Body of pancreas (tissue), 4 donors: ENCODE results near the gene RPRD1A. TPM values are rescaled to one million over a fixed set of nuclear protein-coding genes. Genes with fewer than 3 reads are reported as not detected.
"Not testable (repeated sequence)": the region's sequence is repeated elsewhere in the genome, so short reads cannot be mapped to it uniquely, and the experiment has no call there.

Experiments
- ATAC-seq: fragments of 150-250 bp; one replicate; pipeline ENCODE4 v1.9.1; 2016
- DNase-seq, 4 donors: peaks; one replicate each; pipeline ENCODE4 v3.0.0-alpha.2; 2019
- H3K27ac ChIP-seq, 4 donors: fragments of 200-600 bp; sonication (generic); 1 replicate in 3 of 4; 2 replicates in 1 of 4; pipeline versions ENCODE4 v1.5.1 to v1.6.1; 2016 to 2019; ENCODE audit warnings: mild to moderate bottlenecking in 1 of 4, mixed read lengths in 1 of 4, moderate library complexity in 1 of 4
- H3K27me3 ChIP-seq, 2 donors: fragments of 200-600 bp; sonication (generic); one replicate each; pipeline ENCODE4 v1.6.0; 2016; ENCODE audit warnings: mild to moderate bottlenecking in 1 of 2
- H3K36me3 ChIP-seq, 2 donors: fragments of 200-600 bp; sonication (generic); replicated peaks in 1 of 2; 2 replicates each; pipeline ENCODE4 v1.5.1; 2016; ENCODE audit warnings: low read depth in 2 of 2; ENCODE audit not compliant: insufficient read depth in 1 of 2
- H3K4me1 ChIP-seq: fragments of 200-600 bp; sonication (generic); one replicate; pipeline ENCODE4 v1.6.0; 2016
- H3K4me3 ChIP-seq, 2 donors: fragments of 200-600 bp; sonication (generic); 1 replicate in 1 of 2; 2 replicates in 1 of 2; pipeline ENCODE4 v1.5.1; 2016 to 2019
- H3K9me3 ChIP-seq, 3 donors: fragments of 200-600 bp; sonication (generic); 1 replicate in 2 of 3; 2 replicates in 1 of 3; pipeline ENCODE4 v1.5.1; 2016
- CTCF ChIP-seq, 7 experiments: fragments of 450-650 bp in 4 of 7; fragments of 200-600 bp in 3 of 7; sonication (generic) in 3 of 7; IDR thresholded peaks; one replicate each; pipeline ENCODE4 v1.5.1; 2016 to 2019; ENCODE audit warnings: antibody characterized with exemption in 7 of 7
- POLR2A ChIP-seq, 3 donors: fragments of 450-650 bp; IDR thresholded peaks; one replicate each; pipeline ENCODE4 v1.6.1; 2016; ENCODE audit warnings: antibody characterized with exemption in 3 of 3, mild to moderate bottlenecking in 2 of 3
- WGBS, 2 donors: methylation state at CpG; one replicate each; pipeline ENCODE4 v1.1.5; 2017; 5-methylcytosine and 5-hydroxymethylcytosine counted together
- intact Hi-C: fragments of 100-400 bp; cut with DNase I; formaldehyde crosslinking; loops from one replicate; pipeline ENCODE4 v1.15.1; 2023
- total RNA-seq, 2 donors: library from RNA; depleted of rRNA; stranded (reverse); fragments of >200 nt; gene quantifications; one replicate each; pipeline ENCODE4 v1.1.0, GENCODE V29; 2016

The RPRD1A gene
- total RNA-seq, 2 donors from 2014 or later: 36.3 to 66.6 TPM

- no peaks in the 10 kb centered on the region for H3K4me1 ChIP-seq
- H3K36me3 ChIP-seq: no peaks in the 10 kb centered on the region
- no peak overlapping the region for H3K4me3 ChIP-seq
- H3K27me3 ChIP-seq: no peaks in the 10 kb centered on the region
- DNase-seq: no peak
- TF ChIP-seq POLR2A (IDR thresholded peaks at IDR 0.05): no peak
- TF ChIP-seq CTCF (IDR thresholded peaks at IDR 0.05): no peak
- H3K27ac ChIP-seq: no peak overlapping the region
- peaks cover 0 to 7% (median 0%) of the 10 kb centered on the region in 3 donors for H3K9me3 ChIP-seq
- WGBS, 2 donors: 78 to 80% methylated on average over 6 of the region's 6 CpGs
- intact Hi-C loops: no loop called here
- ATAC-seq: no peak
These were observed 11.6 kb upstream of the RPRD1A start for GRCh38 chr18:36078751-36079529.

- H3K27ac ChIP-seq, H3K9me3 ChIP-seq, intact Hi-C loops, H3K27me3 ChIP-seq, H3K36me3 ChIP-seq, ATAC-seq, H3K4me3 ChIP-seq, DNase-seq, H3K4me1 ChIP-seq: not testable (repeated sequence)
- 91% methylated on average over 11 of the region's 27 CpGs; no CpG with 5 or more reads in 1 of the 2 donors for WGBS, 2 donors
These were observed 10.4 kb upstream of the RPRD1A start for GRCh38 chr18:36077764-36078163.

GRCh38 chr18:36075862-36076587 is 8.7 kb upstream of the RPRD1A start:
- Histone ChIP-seq H3K9me3 (peaks cover 0 to 3% (median 0%) of the 10 kb centered on the region in 3 donors), H3K27me3 (no peaks in the 10 kb centered on the region), H3K4me3 (no peak overlapping the region), H3K27ac (no peak overlapping the region), H3K4me1 (no peaks in the 10 kb centered on the region), H3K36me3 (no peaks in the 10 kb centered on the region)
- no peak for TF ChIP-seq CTCF (IDR thresholded peaks at IDR 0.05)
- TF ChIP-seq POLR2A (IDR thresholded peaks at IDR 0.05): no peak
- DNase-seq (no peak), ATAC-seq (no peak)
- WGBS, 2 donors: 64 to 66% methylated on average over 6 of the region's 6 CpGs
- intact Hi-C loops: no loop called here

- whole genome bisulfite sequencing, 2 donors: 67 to 78% methylated on average over 4 of the region's 4 CpGs
- H3K4me3 ChIP-seq: no peak overlapping the region
- no peak overlapping the region for H3K27ac ChIP-seq
- no peak for DNase-seq
- TF ChIP-seq CTCF (IDR thresholded peaks at IDR 0.05) (no peak), POLR2A (IDR thresholded peaks at IDR 0.05) (no peak)
- ATAC-seq: no peak
- H3K36me3 ChIP-seq: no peaks in the 10 kb centered on the region
- H3K27me3 ChIP-seq: no peaks in the 10 kb centered on the region
- H3K9me3 ChIP-seq: no peaks in the 10 kb centered on the region
- intact Hi-C loops: no loop called here
- no peaks in the 10 kb centered on the region for H3K4me1 ChIP-seq
These were observed 7.1 kb upstream of the RPRD1A start for GRCh38 chr18:36074435-36074834.

- no peak for DNase-seq
- no peak for ATAC-seq
- TF ChIP-seq POLR2A (IDR thresholded peaks at IDR 0.05) (no peak), CTCF (IDR thresholded peaks at IDR 0.05) (no peak)
- no peaks in the 10 kb centered on the region for H3K36me3 ChIP-seq
- no peak overlapping the region for H3K4me3 ChIP-seq
- H3K9me3 ChIP-seq: no peaks in the 10 kb centered on the region
- H3K4me1 ChIP-seq: no peaks in the 10 kb centered on the region
- intact Hi-C loops: no loop called here
- H3K27me3 ChIP-seq: no peaks in the 10 kb centered on the region
- no peak overlapping the region for H3K27ac ChIP-seq
- 50 to 60% methylated on average over 1 of the region's 1 CpG for WGBS, 2 donors
These were observed 6.3 kb upstream of the RPRD1A start for GRCh38 chr18:36073676-36074075.

- H3K27ac ChIP-seq, H3K27me3 ChIP-seq, H3K9me3 ChIP-seq, H3K4me3 ChIP-seq, H3K36me3 ChIP-seq, DNase-seq, ATAC-seq, H3K4me1 ChIP-seq, intact Hi-C loops: not testable (repeated sequence)
- whole genome bisulfite sequencing, 2 donors: 88 to 94% methylated on average over 8 of the region's 8 CpGs
These were observed 5.0 kb upstream of the RPRD1A start for GRCh38 chr18:36072406-36072805.
